Activated CD8-positive, alpha-beta memory T cell treated with anti-CD3 and anti-CD28 coated beads for 36 hours (primary cell): ENCODE measurements around the gene HSD11B1. TPM values are rescaled to one million over a fixed set of nuclear protein-coding genes. Genes with fewer than 3 reads are reported as not detected.

Experiments
- total RNA-seq, 2 experiments: library from RNA; stranded (reverse); gene quantifications; one replicate each; pipeline ENCODE4 v1.2.3, GENCODE V29; 2021

Gene HSD11B1
- total RNA-seq, 2 experiments from 2014 or later = 1.3 to 1.7 TPM

Other genes with a start within 250 kb of the HSD11B1 start
- gene CAMK1G, start 121.1 kb upstream of the HSD11B1 start, total RNA-seq = not detected
- gene LAMB3, start 52.4 kb upstream of the HSD11B1 start, total RNA-seq = 1 to 10 TPM; 2.4 to 2.7 TPM
- 10 to 100 TPM in 1 of 2 experiments, 1 to 10 TPM in 1; 9.4 to 10.3 TPM for gene G0S2, start 29.4 kb upstream of the HSD11B1 start, total RNA-seq
- gene TRAF3IP3, start 51.2 kb downstream of the HSD11B1 start, total RNA-seq = 100 to 1,000 TPM; 196 to 197 TPM
- gene C1orf74, start 79.7 kb downstream of the HSD11B1 start, total RNA-seq = 1 to 10 TPM; 2.1 to 2.2 TPM
- 1 to 10 TPM in 1 of 2 experiments, under 1 TPM in 1; 0.86 to 1.1 TPM for gene IRF6, start 101.3 kb downstream of the HSD11B1 start, total RNA-seq
- 10 to 100 TPM; 14.8 to 15.3 TPM for gene UTP25, start 123.1 kb downstream of the HSD11B1 start, total RNA-seq
- gene SYT14, start 233.4 kb downstream of the HSD11B1 start, total RNA-seq = not detected